Lung (tissue), 12 donors: ENCODE data around the gene PPP2R2C. TPM values are rescaled to one million over a fixed set of nuclear protein-coding genes. Genes with fewer than 3 reads are reported as not detected.

Experiments
- ATAC-seq: fragments of 200-7000 bp; cut with Tn5 transposase; one replicate; pipeline ENCODE4 v1.9.1; 2020; ENCODE audit warnings: moderate number of reproducible peaks; ENCODE audit not compliant: insufficient read depth, low FRiP score
- DNase-seq, 3 donors: peaks; one replicate each; pipeline ENCODE4 v3.0.0-alpha.2; 2013 to 2017
- H3K27ac ChIP-seq, 2 donors: one replicate each; pipeline ENCODE4 v1.5.1; 2013; ENCODE audit warnings: mild to moderate bottlenecking in 2 of 2, moderate library complexity in 2 of 2, control low read depth in 1 of 2, inconsistent platforms in 1 of 2, low read depth in 1 of 2, low read length in 1 of 2
- H3K27me3 ChIP-seq, 3 donors: one replicate each; pipeline ENCODE4 v1.5.1; 2013; ENCODE audit warnings: low read length in 2 of 3; ENCODE audit not compliant: control insufficient read depth in 3 of 3, insufficient read depth in 3 of 3
- H3K36me3 ChIP-seq, 4 donors: one replicate each; pipeline ENCODE4 v1.5.1; 2013; ENCODE audit warnings: low read length in 4 of 4, mild to moderate bottlenecking in 1 of 4, moderate library complexity in 1 of 4; ENCODE audit not compliant: control insufficient read depth in 4 of 4, insufficient read depth in 4 of 4
- H3K4me1 ChIP-seq, 5 donors: one replicate each; pipeline ENCODE4 v1.5.1; 2013; ENCODE audit warnings: low read length in 5 of 5, mild to moderate bottlenecking in 2 of 5, moderate library complexity in 1 of 5; ENCODE audit not compliant: control insufficient read depth in 5 of 5, insufficient read depth in 5 of 5
- H3K4me3 ChIP-seq: one replicate; pipeline ENCODE4 v1.5.1; 2013; ENCODE audit warnings: mild to moderate bottlenecking, control low read depth, moderate library complexity
- H3K9ac ChIP-seq, 2 donors: one replicate each; pipeline ENCODE4 v1.5.1; 2013; ENCODE audit warnings: low read length in 2 of 2, control low read depth in 1 of 2; ENCODE audit not compliant: insufficient read depth in 1 of 2
- H3K9me3 ChIP-seq, 4 donors: one replicate each; pipeline ENCODE4 v1.5.1; 2013; ENCODE audit warnings: low read length in 3 of 4, mild to moderate bottlenecking in 1 of 4, moderate library complexity in 1 of 4; ENCODE audit not compliant: control insufficient read depth in 4 of 4, insufficient read depth in 3 of 4
- WGBS, 2 donors: extraction: QIAGEN DNeasy Blood & Tissue Kit; methylation state at CpG; one replicate each; pipeline ENCODE4 v1.1.7; 2013; 5-methylcytosine and 5-hydroxymethylcytosine counted together
- polyA plus RNA-seq, 2 donors: library from polyadenylated mRNA; stranded (reverse); fragments of 200-250 nt; gene quantifications; one replicate each; pipeline ENCODE4 v1.2.1, GENCODE V29; 2013
- total RNA-seq, 2 donors: library from RNA; depleted of rRNA in 1 of 2; stranded (reverse); fragments of >200 nt in 1 of 2; gene quantifications; one replicate each; pipeline ENCODE4 v1.2.1, GENCODE V29; 2014 to 2021
- TF ChIP-seq, protein P1 (sequence below): IDR thresholded peaks from 2 replicates; pipeline ENCODE4 v1.5.1; 2012; ENCODE audit warnings: mild to moderate bottlenecking; ENCODE audit errors: control extremely low read depth, extremely low read depth
- donor health status: control.
- donor health status: control.
- donor health status: Bipolar disorder and iron deficiency.
- donor health status: healthy.
- donor health status: DM: yes; HTN: yes; CAD: no.

Gene PPP2R2C
- total and polyA plus RNA-seq, 4 donors, result 0.03 to 0.57 (median 0.04) TPM

DNA sequence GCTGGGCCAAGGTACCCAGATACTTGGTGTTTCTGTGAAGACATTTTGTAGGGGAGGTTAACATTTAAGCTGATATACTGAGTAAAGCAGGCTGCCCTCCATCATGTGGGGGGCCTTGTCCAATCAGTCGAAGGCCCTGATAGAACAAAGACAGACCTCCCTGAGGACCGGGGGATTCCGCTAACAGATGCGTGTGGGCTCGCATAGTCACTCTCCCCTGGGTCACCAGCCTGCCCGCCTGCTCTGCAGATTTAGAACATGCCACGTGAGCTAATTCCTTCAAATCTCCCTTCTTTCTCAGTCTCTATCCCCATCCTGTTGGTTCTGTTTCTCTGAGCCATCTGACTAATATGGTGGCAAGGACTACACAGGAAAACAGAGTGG, 142.0 kb downstream of the PPP2R2C start:
- Histone ChIP-seq H3K4me1 (peaks cover 0 to 5% (median 0%) of the 10 kb centered on the region in 5 donors), H3K27me3 (no peaks in the 10 kb centered on the region), H3K27ac (no peak overlapping the region), H3K36me3 (no peaks in the 10 kb centered on the region), H3K9ac (no peak overlapping the region), H3K9me3 (peaks cover 0 to 7% (median 0%) of the 10 kb centered on the region in 4 donors), H3K4me3 (no peak overlapping the region)
- 87 to 88% methylated on average over 7 of the region's 7 CpGs for WGBS, 2 donors
- ATAC-seq (no peak), DNase-seq (no peak)
- TF ChIP-seq, protein P1, sequence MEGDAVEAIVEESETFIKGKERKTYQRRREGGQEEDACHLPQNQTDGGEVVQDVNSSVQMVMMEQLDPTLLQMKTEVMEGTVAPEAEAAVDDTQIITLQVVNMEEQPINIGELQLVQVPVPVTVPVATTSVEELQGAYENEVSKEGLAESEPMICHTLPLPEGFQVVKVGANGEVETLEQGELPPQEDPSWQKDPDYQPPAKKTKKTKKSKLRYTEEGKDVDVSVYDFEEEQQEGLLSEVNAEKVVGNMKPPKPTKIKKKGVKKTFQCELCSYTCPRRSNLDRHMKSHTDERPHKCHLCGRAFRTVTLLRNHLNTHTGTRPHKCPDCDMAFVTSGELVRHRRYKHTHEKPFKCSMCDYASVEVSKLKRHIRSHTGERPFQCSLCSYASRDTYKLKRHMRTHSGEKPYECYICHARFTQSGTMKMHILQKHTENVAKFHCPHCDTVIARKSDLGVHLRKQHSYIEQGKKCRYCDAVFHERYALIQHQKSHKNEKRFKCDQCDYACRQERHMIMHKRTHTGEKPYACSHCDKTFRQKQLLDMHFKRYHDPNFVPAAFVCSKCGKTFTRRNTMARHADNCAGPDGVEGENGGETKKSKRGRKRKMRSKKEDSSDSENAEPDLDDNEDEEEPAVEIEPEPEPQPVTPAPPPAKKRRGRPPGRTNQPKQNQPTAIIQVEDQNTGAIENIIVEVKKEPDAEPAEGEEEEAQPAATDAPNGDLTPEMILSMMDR, result no peak

- H3K27me3 ChIP-seq, result no peaks in the 10 kb centered on the region
- no peak for DNase-seq
Observed at GRCh38 chr4:6329478-6330383, 142.7 kb downstream of the PPP2R2C start.

GRCh38 chr4:6328526-6328925, 143.9 kb downstream of the PPP2R2C start:
- Histone ChIP-seq H3K4me1 (peaks cover 0 to 10% (median 0%) of the 10 kb centered on the region in 5 donors), H3K27ac (no peak overlapping the region), H3K9ac (no peak overlapping the region), H3K9me3 (peaks cover 0 to 3% (median 0%) of the 10 kb centered on the region in 4 donors), H3K36me3 (no peaks in the 10 kb centered on the region), H3K4me3 (no peak overlapping the region), H3K27me3 (peaks cover 0 to under 1% (median 0%) of the 10 kb centered on the region in 3 donors)
- TF ChIP-seq, protein P1, result no peak
- WGBS, 2 donors, result 74 to 76% methylated on average over 8 of the region's 8 CpGs
- DNase-seq (no peak), ATAC-seq (no peak)

More at GRCh38 chr4:6329478-6330383, 142.7 kb downstream of the PPP2R2C start:
- Histone ChIP-seq H3K27ac (no peak overlapping the region), H3K36me3 (no peaks in the 10 kb centered on the region), H3K4me3 (no peak overlapping the region), H3K9ac (no peak overlapping the region), H3K4me1 (peaks cover 0 to 5% (median 0%) of the 10 kb centered on the region in 5 donors), H3K9me3 (peaks cover 0 to 7% (median 0%) of the 10 kb centered on the region in 4 donors)
- no peak for ATAC-seq
- TF ChIP-seq, protein P1, result no peak
- 77 to 80% methylated on average over 23 to 28 of the region's 28 CpGs for WGBS, 2 donors
